Osteoblast (primary cell): ENCODE measurements around the gene WBP1. TPM values are rescaled to one million over a fixed set of nuclear protein-coding genes. Genes with fewer than 3 reads are reported as not detected.

Experiments
- DNase-seq: peaks from one replicate; pipeline ENCODE4 v3.0.0; 2011; ENCODE audit warnings: low spot score, mixed read lengths; ENCODE audit not compliant: insufficient read length; ENCODE audit errors: missing footprints
- H2AFZ ChIP-seq: 2 replicates; pipeline ENCODE4 v1.6.0; 2011; ENCODE audit warnings: mild to moderate bottlenecking, low read length
- H3K27ac ChIP-seq: 2 replicates; pipeline ENCODE4 v1.5.1; 2011; ENCODE audit warnings: mild to moderate bottlenecking, low read depth, low read length, moderate library complexity
- H3K27me3 ChIP-seq: 2 replicates; pipeline ENCODE4 v1.6.0; 2012; ENCODE audit warnings: mild to moderate bottlenecking, control low read depth, inconsistent platforms, low read length, moderate library complexity; ENCODE audit not compliant: insufficient read depth
- H3K36me3 ChIP-seq: 2 replicates; pipeline ENCODE4 v1.5.1; 2011; ENCODE audit warnings: mild to moderate bottlenecking, low read length, control low read depth, moderate library complexity; ENCODE audit not compliant: insufficient read depth
- H3K4me1 ChIP-seq: 2 replicates; pipeline ENCODE4 v1.5.1; 2011; ENCODE audit warnings: mild to moderate bottlenecking, low read length, control low read depth, moderate library complexity; ENCODE audit not compliant: insufficient read depth
- H3K4me2 ChIP-seq: 2 replicates; pipeline ENCODE4 v1.6.0; 2011; ENCODE audit warnings: mild to moderate bottlenecking, low read length; ENCODE audit not compliant: insufficient read depth
- H3K4me3 ChIP-seq: fragments of 200-600 bp; sonication (generic); 3 replicates; pipeline ENCODE4 v1.5.1; 2012; ENCODE audit warnings: mild to moderate bottlenecking, low read length, inconsistent platforms; ENCODE audit not compliant: insufficient read depth
- H3K79me2 ChIP-seq: 2 replicates; pipeline ENCODE4 v1.6.0; 2012; ENCODE audit warnings: mild to moderate bottlenecking, low read length, control low read depth, inconsistent platforms; ENCODE audit not compliant: insufficient read depth
- H3K9me3 ChIP-seq: 2 replicates; pipeline ENCODE4 v1.5.1; 2011; ENCODE audit warnings: low read depth, low read length, control low read depth
- H4K20me1 ChIP-seq: 2 replicates; pipeline ENCODE4 v1.6.0; 2012; ENCODE audit warnings: mild to moderate bottlenecking, low read length, control low read depth; ENCODE audit not compliant: insufficient read depth
- CTCF ChIP-seq: IDR thresholded peaks from 2 replicates; pipeline ENCODE4 v1.5.1; 2011; ENCODE audit warnings: mild to moderate bottlenecking, low read depth, low read length, moderate library complexity; ENCODE audit errors: extremely low read depth
- total RNA-seq: library from RNA; depleted of rRNA; stranded (reverse); fragments of >200 nt; gene quantifications from 2 replicates; pipeline ENCODE4 v1.2.3, GENCODE V29; 2012

The WBP1 gene
- total RNA-seq, 1 donor = 35.5 TPM

DNA sequence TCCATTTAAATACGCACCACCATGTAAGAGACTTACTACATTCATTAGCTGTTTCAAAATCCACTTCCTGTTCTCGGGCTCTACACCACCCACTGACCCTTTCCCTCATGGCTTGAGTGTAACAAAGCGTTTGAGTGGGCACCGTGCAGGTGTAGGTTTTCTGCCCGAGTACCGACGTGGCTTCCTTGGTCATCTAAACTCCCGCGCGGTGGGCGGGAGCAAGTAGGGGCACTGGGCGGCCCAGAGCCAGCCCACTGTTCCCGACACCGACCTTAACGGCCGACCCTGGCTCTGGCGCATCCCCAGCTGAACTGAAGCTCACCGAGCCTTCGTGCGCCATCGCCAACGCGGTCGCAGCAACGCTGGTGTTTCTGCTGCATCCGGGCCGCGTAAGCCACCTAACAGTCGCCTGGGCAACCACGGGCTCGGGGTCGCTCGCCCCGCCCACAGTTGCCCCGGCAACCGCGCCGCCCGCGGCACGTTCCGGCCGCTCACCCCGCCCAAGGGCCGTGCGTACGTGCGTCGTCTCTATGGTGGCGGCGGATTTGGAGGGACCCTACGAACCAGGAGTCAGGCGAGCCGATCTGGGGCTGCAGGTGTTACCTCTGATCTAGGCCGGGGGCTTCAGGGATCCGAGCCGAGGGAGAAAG lies 36.9 kb upstream of the WBP1 start, which contains the start of the genes C2orf81 and WDR54:
C2orf81 (minus strand) TSS at position 399 of the 650 bp plus-strand sequence; CDS start at position 340, 59 bp downstream.
WDR54 (plus strand) TSS at position 510 of the 650 bp plus-strand sequence. CDS start 424 bp downstream, outside the sequence.
- Histone ChIP-seq H3K4me3 (peak within 1 kb of the TSS; percentile 93), H3K9me3 (no peaks in the 10 kb centered on the region), H3K27me3 (no peaks in the 10 kb centered on the region), H3K36me3 (peaks cover 10% of the 10 kb centered on the region), H4K20me1 (no peaks in the 10 kb centered on the region), H3K79me2 (no peaks in the 10 kb centered on the region), H3K27ac (peak within 1 kb of the TSS; percentile 65), H3K4me2 (peak within 1 kb of the TSS; percentile 99), H3K4me1 (peaks cover 10% of the 10 kb centered on the region), H2AFZ (peak within 1 kb of the TSS; percentile 97)
- peak; percentile 99 for DNase-seq
- no peak for TF ChIP-seq CTCF

DNA sequence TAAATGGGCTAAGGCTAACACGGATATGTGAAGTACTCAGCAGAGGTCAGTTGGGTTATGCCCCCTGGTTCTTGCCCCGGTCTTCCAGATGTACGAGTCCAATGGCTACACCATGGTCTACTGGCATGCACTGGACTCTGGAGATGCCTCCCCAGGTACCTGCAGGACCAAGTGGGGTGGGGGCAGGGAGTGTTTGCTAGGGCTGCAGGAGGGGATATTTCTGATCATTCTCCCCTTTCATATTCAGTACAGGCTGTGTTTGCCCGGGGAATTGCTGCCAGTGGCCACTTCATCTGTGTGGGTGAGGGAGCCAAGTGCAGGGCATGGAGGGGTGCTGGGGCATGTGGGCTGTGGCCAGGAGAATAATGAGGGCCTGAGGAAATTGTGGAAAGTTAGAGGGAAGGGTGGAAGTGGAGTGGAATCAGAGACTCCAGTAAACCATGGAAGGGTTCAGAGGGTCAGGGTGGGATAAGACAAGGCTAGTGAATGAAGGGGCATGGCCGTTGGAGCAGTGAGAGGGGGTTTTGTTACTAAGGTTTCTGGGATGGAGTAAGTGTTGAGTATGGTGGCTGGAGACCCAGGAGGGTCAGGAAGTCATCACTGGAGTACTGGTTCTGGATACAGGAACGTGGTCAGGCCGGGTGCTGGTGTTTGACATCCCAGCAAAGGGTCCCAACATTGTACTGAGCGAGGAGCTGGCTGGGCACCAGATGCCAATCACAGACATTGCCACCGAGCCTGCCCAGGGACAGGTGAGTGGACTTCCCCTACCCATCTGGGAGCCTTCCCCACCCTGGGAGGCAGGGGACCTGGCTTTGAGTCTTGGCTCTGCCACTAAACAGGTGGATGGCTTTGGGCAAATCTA lies 34.8 kb upstream of the WBP1 start:
- Histone ChIP-seq H3K4me2 (no peak overlapping the region), H4K20me1 (peaks cover 2% of the 10 kb centered on the region), H3K4me3 (no peak overlapping the region), H3K27me3 (no peaks in the 10 kb centered on the region), H3K9me3 (no peaks in the 10 kb centered on the region), H3K27ac (no peak overlapping the region), H3K36me3 (peaks cover 23% of the 10 kb centered on the region), H3K4me1 (peaks cover 10% of the 10 kb centered on the region), H2AFZ (no peak overlapping the region), H3K79me2 (no peaks in the 10 kb centered on the region)
- peak; percentile 19 for DNase-seq
- no peak for TF ChIP-seq CTCF

DNA sequence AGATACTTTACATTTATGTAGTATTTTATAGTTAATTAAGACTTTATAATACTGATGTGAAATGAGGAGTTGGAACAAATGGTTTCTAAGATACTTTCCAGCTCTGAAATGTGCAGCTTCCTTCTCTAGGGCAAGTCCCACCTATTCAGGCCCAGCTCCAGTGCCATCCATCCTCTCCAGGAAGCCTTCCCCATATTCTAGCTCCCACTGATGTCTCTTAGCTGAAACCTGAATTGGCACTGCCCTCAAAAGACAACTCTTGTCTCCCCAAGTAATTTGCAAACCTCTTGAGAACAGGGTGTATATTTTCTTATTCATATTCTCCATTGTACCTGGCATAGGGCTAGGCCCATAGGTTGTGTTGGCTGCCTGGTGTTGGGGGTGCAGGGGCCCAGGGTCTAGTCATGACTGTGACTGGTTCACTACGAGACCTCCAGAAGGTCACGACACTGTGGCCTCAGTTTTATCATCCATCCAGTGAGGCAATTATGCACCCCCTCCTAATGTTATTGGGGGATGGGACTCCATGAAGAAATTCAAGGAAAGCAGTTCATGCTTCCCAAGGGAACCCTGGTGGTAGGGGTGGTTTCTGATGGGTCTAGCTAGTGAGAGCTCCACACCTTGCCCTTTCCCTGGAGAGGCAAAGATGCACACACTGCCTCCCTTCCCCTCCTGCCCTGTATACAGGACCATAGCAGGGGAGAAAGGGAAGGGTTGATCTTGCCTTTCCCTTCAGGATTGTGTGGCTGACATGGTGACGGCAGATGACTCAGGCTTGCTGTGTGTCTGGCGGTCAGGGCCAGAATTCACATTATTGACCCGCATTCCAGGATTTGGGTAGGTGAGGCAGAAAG lies 33.9 kb upstream of the WBP1 start:
- Histone ChIP-seq H3K4me3 (no peak overlapping the region), H3K27me3 (no peaks in the 10 kb centered on the region), H3K79me2 (no peaks in the 10 kb centered on the region), H2AFZ (no peak overlapping the region), H4K20me1 (peaks cover 3% of the 10 kb centered on the region), H3K4me1 (peaks cover 10% of the 10 kb centered on the region), H3K4me2 (no peak overlapping the region), H3K36me3 (peaks cover 32% of the 10 kb centered on the region), H3K27ac (no peak overlapping the region), H3K9me3 (no peaks in the 10 kb centered on the region)
- peak; percentile 85 for DNase-seq
- no peak for TF ChIP-seq CTCF
